ENCODE data around the gene SND1.

DNA sequence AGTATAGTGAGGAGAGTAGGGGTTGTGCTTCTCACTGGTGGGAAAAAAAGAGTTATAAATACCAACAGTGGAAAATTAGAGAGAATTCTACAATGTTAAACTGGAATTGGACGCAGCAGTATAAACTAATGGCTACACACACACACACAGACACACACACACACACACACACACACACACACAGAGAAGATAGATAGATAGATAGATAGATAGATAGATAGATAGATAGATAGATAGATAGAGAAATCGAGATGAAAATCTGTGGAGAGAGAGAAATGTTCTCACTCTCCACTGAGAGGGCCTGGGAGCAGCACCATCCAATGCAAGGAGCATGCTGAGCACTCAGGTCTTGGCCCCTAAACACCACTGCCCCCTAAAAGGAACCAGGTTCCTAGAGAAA, 479.1 kb downstream of the SND1 start:
- TF ChIP-seq, protein P1, sequence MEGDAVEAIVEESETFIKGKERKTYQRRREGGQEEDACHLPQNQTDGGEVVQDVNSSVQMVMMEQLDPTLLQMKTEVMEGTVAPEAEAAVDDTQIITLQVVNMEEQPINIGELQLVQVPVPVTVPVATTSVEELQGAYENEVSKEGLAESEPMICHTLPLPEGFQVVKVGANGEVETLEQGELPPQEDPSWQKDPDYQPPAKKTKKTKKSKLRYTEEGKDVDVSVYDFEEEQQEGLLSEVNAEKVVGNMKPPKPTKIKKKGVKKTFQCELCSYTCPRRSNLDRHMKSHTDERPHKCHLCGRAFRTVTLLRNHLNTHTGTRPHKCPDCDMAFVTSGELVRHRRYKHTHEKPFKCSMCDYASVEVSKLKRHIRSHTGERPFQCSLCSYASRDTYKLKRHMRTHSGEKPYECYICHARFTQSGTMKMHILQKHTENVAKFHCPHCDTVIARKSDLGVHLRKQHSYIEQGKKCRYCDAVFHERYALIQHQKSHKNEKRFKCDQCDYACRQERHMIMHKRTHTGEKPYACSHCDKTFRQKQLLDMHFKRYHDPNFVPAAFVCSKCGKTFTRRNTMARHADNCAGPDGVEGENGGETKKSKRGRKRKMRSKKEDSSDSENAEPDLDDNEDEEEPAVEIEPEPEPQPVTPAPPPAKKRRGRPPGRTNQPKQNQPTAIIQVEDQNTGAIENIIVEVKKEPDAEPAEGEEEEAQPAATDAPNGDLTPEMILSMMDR (IDR thresholded peaks at IDR 0.05; ENCODE audit: low read length): no peak
- no peak for TF ChIP-seq EZH2 (optimal IDR thresholded peaks at IDR 0.05; ENCODE audit: low read depth, low read length)
- no peak for TF ChIP-seq EZH2phosphoT487 (IDR thresholded peaks at IDR 0.05; ENCODE audit: low read length)

Measured in MM.1S (cell line).